GM12874 (cell line): ENCODE data around the gene GTF2F2.

Experiments used
- CTCF ChIP-seq: IDR thresholded peaks from 2 replicates; pipeline ENCODE4 v1.5.1; 2011; ENCODE audit warnings: low read depth, mild to moderate bottlenecking, control low read depth, low read length, moderate library complexity; ENCODE audit not compliant: insufficient read depth

Gene GTF2F2

DNA sequence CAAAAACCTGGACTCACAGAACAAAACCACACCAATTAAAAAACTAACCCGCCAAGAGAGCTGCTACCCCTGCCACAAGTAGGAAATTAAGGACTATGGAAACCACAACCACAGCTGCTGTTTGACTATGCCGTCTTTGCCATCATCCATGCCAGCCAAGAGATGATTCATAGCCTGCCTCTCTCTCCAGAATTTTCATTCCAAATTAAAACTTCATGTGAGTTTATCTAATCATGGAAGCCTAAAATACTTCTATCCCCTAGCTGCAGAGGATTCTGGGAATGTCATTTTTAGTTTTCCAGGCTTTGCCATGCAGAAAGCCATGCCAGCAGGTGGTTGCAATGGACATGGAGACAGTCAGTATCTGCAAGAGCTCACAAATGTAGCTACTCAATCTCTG is 27.6 kb upstream of the GTF2F2 start:
- no peak for TF ChIP-seq CTCF

DNA sequence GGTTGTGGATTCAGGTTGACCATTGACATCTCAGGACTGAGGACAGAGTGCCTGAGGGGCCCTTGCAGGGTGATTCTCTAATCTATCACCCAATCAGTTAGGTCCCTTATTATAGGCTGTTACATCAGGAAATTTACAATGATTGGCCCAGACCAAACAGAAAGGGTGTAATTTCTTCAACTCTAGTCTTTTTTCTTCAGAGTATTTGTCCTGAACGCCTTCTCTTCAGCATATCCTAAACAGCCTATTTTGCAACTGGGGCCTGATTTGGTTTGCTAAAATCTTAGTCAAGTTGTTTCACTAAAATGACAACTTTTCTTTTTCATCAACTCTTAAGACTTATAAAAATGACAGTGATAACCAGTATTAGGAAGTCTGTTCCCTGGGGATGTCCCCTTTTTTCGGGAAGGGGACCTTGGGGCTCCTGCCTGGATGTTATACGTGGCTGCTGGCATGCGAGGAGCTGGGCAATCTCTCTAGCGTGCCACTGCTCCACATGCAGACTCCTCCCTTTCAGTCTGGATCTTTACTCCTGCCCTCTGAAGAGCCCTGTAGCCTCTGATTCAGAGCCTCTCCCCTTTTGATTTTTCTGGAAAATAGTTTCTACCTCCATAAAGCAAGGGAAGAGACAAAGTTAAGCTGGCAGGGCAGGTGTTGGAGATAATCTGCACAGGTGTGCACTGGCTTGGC is 19.6 kb upstream of the GTF2F2 start:
- TF ChIP-seq CTCF: no peak

DNA sequence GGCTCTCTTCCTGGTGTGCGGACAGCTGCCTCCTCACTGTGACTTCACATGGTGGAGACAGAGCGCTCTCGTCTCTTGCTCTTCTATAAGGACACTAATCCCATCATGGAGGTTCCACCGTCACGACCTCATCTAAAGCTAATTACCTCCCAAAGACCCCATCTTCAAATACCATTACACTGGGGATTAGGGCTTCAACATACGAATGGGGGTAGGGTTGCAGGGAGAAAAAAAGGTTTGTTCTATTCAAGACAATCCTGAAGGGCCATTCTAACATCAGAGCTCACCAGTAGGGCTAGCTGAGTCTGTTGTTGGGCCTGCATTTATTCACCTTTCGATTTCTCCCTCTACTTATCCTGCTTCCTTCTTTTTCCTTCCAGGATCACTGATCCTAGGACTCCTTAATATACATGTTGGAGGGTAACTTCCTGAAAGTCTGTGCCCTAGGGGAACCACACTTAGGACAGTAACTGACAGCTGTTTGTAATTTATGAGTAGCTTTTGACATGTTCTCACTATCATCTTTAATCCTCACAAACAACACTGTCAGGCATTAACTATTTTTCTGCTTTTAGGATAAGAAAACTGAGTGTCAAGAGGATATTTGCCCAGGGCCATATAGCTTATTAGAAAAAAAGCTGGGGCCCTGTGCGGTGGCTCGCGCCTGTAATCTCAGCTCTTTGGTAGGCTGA is 18.8 kb upstream of the GTF2F2 start:
- no peak for TF ChIP-seq CTCF

DNA sequence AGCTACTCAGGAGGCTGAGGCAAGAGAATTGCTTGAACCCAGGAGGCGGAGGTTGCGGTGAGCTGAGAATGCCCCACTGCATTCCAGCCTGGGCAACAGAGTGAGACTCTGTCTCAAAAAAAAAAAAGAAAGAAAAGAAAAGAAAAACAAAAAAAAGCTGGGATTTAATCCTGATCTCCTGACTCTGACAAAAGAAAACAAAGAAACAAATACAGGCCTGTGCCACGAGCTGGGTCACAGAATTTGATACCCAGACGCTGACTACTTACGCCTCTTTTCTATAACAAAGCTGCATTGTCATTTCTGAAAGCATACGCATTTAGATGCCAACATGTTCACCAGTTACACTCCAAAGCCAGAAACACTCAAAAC is 18.2 kb upstream of the GTF2F2 start:
- no peak for TF ChIP-seq CTCF

DNA sequence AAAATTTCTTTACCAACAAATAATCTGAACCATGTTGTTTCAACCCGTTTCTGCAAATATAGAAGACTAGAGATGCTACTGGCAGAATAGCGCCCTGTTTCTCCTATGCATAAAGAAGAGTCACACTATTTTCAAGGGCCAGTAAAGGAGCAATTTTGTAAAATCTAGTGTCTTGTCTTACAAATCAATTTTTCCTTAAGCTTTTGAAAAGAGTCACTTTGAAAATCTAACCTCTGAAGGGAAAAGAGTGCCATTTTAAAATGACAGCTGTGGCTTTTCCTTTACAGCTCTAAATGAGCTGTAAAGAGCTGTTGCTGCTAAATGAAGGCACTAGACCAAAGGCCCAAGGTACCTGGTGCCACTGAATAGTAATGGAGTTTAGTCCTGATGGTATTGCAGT is 16.9 kb upstream of the GTF2F2 start:
- no peak for TF ChIP-seq CTCF

DNA sequence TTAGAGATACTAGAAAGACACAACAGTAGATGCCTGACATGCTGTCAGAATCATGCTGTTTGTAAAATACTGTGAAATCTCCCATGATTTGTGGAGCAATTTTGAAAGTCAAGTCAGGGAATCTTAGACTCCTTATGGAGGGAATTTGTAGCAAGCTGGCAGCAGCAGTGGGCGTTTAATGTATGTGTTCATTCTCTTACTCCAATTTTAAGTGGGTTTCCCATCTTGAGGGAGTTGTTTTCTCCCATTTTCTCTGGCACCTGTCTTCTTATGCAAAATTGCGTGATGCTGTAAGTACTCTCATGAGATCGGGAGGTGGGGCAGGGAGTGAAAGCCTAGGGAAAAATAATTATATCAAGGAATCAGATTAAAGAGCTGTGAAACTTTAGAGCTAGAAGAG is 16.0 kb upstream of the GTF2F2 start:
- TF ChIP-seq CTCF: no peak

- no peak for TF ChIP-seq CTCF
Observed at GRCh38 chr13:45105895-45106294, 14.4 kb upstream of the GTF2F2 start.
